SK-N-SH treated with all-trans-retinoic acid at 6 μM for 48 hours (cell line): Measurements from ENCODE around the gene LALBA.
"Not testable (repeated sequence)": the region's sequence is repeated elsewhere in the genome, so short reads cannot be mapped to it uniquely, and the experiment has no call there.

Experiments
- ATAC-seq: fragments of 200-7000 bp; cut with Tn5 transposase; 3 replicates; pipeline ENCODE4 v1.9.1; 2020; ENCODE audit warnings: mild to moderate bottlenecking, moderate library complexity
- ARNTL ChIP-seq: fragments of 450-650 bp; formaldehyde crosslinking; IDR thresholded peaks from 2 replicates; pipeline ENCODE4 v1.5.0; 2020; ENCODE audit warnings: low read depth, mild to moderate bottlenecking, moderate library complexity, borderline replicate concordance
- BACH2 ChIP-seq: fragments of 250-450 bp; sonication (Bioruptor Pico); IDR thresholded peaks from 2 replicates; pipeline ENCODE4 v1.9.0; 2021; ENCODE audit warnings: mild to moderate bottlenecking, borderline replicate concordance
- OSR1 ChIP-seq: fragments of 250-450 bp; sonication (Bioruptor Pico); IDR thresholded peaks from 2 replicates; pipeline ENCODE4 v1.8.0; 2022; ENCODE audit warnings: moderate library complexity, mild to moderate bottlenecking, inconsistent platforms
- PPARA ChIP-seq: fragments of 250-450 bp; sonication (Bioruptor Pico); IDR thresholded peaks from 2 replicates; pipeline ENCODE4 v1.5.0; 2020; ENCODE audit warnings: mild to moderate bottlenecking, borderline replicate concordance
- SNAI2 ChIP-seq: fragments of 250-450 bp; sonication (Bioruptor Pico); IDR thresholded peaks from 2 replicates; pipeline ENCODE4 v1.5.0; 2020; ENCODE audit warnings: mild to moderate bottlenecking, moderate library complexity
- TCF4 ChIP-seq: fragments of 250-450 bp; sonication (Bioruptor Pico); IDR thresholded peaks from 2 replicates; pipeline ENCODE4 v1.8.0; 2021; ENCODE audit warnings: mild to moderate bottlenecking, moderate library complexity, borderline replicate concordance
- TOX ChIP-seq: fragments of 250-450 bp; sonication (Bioruptor Pico); IDR thresholded peaks from 2 replicates; pipeline ENCODE4 v1.8.0; 2021; ENCODE audit warnings: mild to moderate bottlenecking, moderate library complexity, borderline replicate concordance
- ZC3H10 ChIP-seq: fragments of 250-450 bp; sonication (Bioruptor Pico); IDR thresholded peaks from 2 replicates; pipeline ENCODE4 v1.5.1; 2021; ENCODE audit warnings: mild to moderate bottlenecking, moderate library complexity
- ZFP3 ChIP-seq: fragments of 250-450 bp; sonication (Bioruptor Pico); IDR thresholded peaks from 2 replicates; pipeline ENCODE4 v1.5.0; 2020; ENCODE audit warnings: mild to moderate bottlenecking, moderate library complexity
- ZFP30 ChIP-seq: fragments of 450-650 bp; formaldehyde crosslinking; IDR thresholded peaks from 2 replicates; pipeline ENCODE4 v1.5.0; 2022; ENCODE audit warnings: mild to moderate bottlenecking, moderate library complexity
- ZNF70 ChIP-seq: fragments of 450-650 bp; formaldehyde crosslinking; IDR thresholded peaks from 2 replicates; pipeline ENCODE4 v1.5.0; 2020; ENCODE audit warnings: mild to moderate bottlenecking, moderate library complexity
- ZNF8 ChIP-seq: fragments of 450-650 bp; formaldehyde crosslinking; IDR thresholded peaks from 2 replicates; pipeline ENCODE4 v1.5.0; 2020; ENCODE audit warnings: mild to moderate bottlenecking, moderate library complexity
- TF ChIP-seq, protein P1 (sequence below): fragments of 250-450 bp; sonication (Bioruptor Pico); IDR thresholded peaks from 2 replicates; pipeline ENCODE4 v1.5.0; 2020; ENCODE audit warnings: mild to moderate bottlenecking, moderate library complexity
- TF ChIP-seq, protein P2 (sequence below): fragments of 250-450 bp; sonication (Bioruptor Pico); IDR thresholded peaks from 2 replicates; pipeline ENCODE4 v1.8.0; 2021; ENCODE audit warnings: low read depth, mild to moderate bottlenecking, moderate library complexity, borderline replicate concordance
- TF ChIP-seq, protein P3 (sequence below): fragments of 250-450 bp; sonication (Bioruptor Pico); IDR thresholded peaks from 2 replicates; pipeline ENCODE4 v1.5.1; 2021; ENCODE audit warnings: mild to moderate bottlenecking, moderate library complexity
- TF ChIP-seq, protein P4 (sequence below): fragments of 250-450 bp; sonication (Bioruptor Pico); IDR thresholded peaks from 2 replicates; pipeline ENCODE4 v1.8.0; 2020; ENCODE audit warnings: mild to moderate bottlenecking, moderate library complexity, borderline replicate concordance
- TF ChIP-seq, protein P5 (sequence below): fragments of 250-450 bp; sonication (Bioruptor Pico); IDR thresholded peaks from 2 replicates; pipeline ENCODE4 v1.5.1; 2020; ENCODE audit warnings: low read depth, mild to moderate bottlenecking, moderate library complexity

LALBA gene

DNA sequence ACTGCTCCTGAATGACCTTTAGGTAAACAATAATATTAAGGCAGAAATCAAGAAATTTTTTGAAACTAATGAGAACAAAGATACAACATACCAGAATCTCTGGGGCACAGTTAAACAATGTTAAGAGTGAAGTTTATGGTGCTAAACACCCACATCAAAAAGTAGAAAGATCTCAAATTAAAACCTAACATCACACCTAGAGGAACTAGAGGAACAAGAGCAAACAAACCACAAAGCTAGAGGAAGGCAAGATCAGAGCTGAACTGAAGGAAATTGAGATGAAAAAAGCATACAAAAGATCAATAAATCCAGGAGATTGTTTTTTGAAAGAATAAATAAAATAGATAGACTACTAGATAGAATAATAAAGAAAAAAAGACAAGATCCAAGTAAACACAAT is 37.2 kb downstream of the LALBA start (continued):
- TF ChIP-seq, protein P1, sequence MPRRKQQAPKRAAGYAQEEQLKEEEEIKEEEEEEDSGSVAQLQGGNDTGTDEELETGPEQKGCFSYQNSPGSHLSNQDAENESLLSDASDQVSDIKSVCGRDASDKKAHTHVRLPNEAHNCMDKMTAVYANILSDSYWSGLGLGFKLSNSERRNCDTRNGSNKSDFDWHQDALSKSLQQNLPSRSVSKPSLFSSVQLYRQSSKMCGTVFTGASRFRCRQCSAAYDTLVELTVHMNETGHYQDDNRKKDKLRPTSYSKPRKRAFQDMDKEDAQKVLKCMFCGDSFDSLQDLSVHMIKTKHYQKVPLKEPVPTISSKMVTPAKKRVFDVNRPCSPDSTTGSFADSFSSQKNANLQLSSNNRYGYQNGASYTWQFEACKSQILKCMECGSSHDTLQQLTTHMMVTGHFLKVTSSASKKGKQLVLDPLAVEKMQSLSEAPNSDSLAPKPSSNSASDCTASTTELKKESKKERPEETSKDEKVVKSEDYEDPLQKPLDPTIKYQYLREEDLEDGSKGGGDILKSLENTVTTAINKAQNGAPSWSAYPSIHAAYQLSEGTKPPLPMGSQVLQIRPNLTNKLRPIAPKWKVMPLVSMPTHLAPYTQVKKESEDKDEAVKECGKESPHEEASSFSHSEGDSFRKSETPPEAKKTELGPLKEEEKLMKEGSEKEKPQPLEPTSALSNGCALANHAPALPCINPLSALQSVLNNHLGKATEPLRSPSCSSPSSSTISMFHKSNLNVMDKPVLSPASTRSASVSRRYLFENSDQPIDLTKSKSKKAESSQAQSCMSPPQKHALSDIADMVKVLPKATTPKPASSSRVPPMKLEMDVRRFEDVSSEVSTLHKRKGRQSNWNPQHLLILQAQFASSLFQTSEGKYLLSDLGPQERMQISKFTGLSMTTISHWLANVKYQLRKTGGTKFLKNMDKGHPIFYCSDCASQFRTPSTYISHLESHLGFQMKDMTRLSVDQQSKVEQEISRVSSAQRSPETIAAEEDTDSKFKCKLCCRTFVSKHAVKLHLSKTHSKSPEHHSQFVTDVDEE (CRISPR knock-in tag) = no peak
- TF ChIP-seq, all 23 proteins: peak for 0

DNA sequence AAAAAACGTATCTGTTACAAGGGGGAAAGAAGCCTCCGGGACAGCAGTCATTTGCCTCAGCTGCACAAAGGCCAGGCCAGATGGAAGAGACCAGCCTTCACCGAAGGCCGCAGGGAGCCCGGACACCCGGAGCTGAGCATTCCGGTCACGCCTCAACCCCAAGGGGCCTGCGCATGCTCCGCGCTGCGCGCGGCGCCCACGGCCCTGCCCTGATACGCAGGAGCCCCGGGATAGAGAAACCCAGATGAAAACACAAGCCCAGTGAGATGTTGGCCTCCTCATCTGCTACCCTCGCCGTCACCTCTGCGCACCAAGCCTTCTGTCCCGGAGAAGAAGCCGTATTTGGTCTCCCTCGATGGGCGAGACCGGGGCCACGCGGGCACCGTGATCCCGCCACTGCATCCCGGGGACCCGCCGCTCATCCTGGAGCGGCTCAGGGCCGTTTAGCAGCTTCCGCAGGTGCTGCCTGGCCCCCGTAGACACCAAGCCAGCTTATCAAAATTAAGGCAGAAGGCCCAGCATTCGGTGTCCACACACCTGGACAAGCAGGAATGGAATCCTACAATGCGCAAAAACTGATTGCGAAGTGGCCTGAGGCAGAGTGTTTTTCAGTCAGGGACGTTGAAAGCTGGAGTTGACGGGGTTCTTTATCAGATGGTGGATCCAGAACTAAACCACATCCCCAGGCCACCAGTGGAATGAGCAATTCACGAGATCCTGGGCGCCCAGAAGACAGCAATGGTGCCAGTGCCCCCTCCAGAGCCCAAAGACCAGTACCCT is 41.8 kb downstream of the LALBA start:
- ATAC-seq = no peak
- TF ChIP-seq, protein P2, sequence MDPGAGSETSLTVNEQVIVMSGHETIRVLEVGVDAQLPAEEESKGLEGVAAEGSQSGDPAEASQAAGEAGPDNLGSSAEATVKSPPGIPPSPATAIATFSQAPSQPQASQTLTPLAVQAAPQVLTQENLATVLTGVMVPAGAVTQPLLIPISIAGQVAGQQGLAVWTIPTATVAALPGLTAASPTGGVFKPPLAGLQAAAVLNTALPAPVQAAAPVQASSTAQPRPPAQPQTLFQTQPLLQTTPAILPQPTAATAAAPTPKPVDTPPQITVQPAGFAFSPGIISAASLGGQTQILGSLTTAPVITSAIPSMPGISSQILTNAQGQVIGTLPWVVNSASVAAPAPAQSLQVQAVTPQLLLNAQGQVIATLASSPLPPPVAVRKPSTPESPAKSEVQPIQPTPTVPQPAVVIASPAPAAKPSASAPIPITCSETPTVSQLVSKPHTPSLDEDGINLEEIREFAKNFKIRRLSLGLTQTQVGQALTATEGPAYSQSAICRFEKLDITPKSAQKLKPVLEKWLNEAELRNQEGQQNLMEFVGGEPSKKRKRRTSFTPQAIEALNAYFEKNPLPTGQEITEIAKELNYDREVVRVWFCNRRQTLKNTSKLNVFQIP = no peak
- TF ChIP-seq, protein P1 (CRISPR knock-in tag) = no peak
- no peak for TF ChIP-seq ARNTL (CRISPR knock-in tag)
- no peak for TF ChIP-seq TOX

DNA sequence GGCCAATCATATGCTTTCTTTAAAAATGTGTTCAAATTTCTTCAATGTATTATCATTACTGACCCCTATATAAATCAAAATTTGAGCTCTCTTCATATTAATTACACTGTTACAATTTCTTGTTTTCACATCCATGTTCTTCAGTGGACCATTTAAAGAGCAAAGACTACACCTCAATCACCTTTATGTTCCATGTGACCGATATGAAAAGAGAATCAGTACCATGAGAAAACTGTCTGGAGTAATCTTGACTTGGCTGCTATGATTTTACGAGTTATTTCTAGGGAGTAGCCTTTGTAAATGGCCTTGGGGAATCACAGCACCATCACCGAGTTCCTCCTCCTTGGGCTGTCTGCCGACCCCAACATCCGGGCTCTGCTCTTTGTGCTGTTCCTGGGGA is 44.5 kb downstream of the LALBA start, which contains the start of gene OR8S1:
OR8S1 (plus strand) TSS at position 301 of the 400 bp plus-strand sequence; CDS start at position 301, 0 bp downstream.
- ATAC-seq = no peak
- TF ChIP-seq ZNF8 (no peak), ZFP30 (CRISPR knock-in tag) (no peak), ZC3H10 (CRISPR knock-in tag) (no peak), TCF4 (no peak), BACH2 (CRISPR knock-in tag) (no peak), ZNF70 (CRISPR knock-in tag) (no peak), SNAI2 (CRISPR knock-in tag) (no peak), ZFP3 (CRISPR knock-in tag) (no peak), OSR1 (CRISPR knock-in tag) (no peak), ARNTL (CRISPR knock-in tag) (no peak), TOX (no peak), PPARA (CRISPR knock-in tag) (no peak)
- TF ChIP-seq, protein P3, sequence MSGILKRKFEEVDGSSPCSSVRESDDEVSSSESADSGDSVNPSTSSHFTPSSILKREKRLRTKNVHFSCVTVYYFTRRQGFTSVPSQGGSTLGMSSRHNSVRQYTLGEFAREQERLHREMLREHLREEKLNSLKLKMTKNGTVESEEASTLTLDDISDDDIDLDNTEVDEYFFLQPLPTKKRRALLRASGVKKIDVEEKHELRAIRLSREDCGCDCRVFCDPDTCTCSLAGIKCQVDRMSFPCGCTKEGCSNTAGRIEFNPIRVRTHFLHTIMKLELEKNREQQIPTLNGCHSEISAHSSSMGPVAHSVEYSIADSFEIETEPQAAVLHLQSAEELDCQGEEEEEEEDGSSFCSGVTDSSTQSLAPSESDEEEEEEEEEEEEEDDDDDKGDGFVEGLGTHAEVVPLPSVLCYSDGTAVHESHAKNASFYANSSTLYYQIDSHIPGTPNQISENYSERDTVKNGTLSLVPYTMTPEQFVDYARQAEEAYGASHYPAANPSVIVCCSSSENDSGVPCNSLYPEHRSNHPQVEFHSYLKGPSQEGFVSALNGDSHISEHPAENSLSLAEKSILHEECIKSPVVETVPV (CRISPR knock-in tag) = no peak
- TF ChIP-seq, protein P4, sequence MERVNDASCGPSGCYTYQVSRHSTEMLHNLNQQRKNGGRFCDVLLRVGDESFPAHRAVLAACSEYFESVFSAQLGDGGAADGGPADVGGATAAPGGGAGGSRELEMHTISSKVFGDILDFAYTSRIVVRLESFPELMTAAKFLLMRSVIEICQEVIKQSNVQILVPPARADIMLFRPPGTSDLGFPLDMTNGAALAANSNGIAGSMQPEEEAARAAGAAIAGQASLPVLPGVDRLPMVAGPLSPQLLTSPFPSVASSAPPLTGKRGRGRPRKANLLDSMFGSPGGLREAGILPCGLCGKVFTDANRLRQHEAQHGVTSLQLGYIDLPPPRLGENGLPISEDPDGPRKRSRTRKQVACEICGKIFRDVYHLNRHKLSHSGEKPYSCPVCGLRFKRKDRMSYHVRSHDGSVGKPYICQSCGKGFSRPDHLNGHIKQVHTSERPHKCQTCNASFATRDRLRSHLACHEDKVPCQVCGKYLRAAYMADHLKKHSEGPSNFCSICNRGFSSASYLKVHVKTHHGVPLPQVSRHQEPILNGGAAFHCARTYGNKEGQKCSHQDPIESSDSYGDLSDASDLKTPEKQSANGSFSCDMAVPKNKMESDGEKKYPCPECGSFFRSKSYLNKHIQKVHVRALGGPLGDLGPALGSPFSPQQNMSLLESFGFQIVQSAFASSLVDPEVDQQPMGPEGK (CRISPR knock-in tag) = no peak
- TF ChIP-seq, protein P5, sequence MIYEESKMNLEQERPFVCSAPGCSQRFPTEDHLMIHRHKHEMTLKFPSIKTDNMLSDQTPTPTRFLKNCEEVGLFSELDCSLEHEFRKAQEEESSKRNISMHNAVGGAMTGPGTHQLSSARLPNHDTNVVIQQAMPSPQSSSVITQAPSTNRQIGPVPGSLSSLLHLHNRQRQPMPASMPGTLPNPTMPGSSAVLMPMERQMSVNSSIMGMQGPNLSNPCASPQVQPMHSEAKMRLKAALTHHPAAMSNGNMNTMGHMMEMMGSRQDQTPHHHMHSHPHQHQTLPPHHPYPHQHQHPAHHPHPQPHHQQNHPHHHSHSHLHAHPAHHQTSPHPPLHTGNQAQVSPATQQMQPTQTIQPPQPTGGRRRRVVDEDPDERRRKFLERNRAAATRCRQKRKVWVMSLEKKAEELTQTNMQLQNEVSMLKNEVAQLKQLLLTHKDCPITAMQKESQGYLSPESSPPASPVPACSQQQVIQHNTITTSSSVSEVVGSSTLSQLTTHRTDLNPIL = no peak

DNA sequence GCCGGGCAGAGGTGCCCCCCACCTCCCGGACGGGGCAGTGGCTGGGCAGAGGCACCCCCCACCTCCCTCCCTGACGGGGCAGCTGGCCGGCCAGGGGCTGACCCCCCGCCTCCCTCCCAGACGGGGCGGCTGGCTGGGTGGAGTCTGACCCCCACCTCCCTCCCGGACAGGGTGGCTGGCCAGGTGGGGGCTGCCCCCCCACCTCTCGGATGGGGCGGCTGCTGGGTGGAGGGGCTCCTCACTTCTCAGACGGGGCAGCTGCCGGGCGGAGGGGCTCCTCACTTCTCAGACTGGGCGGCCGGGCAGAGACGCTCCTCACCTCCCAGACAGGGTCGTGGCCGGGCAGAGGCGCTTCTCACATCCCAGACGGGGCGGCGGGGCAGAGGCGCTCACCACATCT is 49.5 kb downstream of the LALBA start:
- ATAC-seq = not testable (repeated sequence)
